Activated naive CD4-positive, alpha-beta T cell (primary cell): ENCODE data around the gene KNOP1.
"Not testable (repeated sequence)": the region's sequence is repeated elsewhere in the genome, so short reads cannot be mapped to it uniquely, and the experiment has no call there.

Experiments
- DNase-seq, 4 experiments: peaks; one replicate each; lab custom pipeline; 2025; lab: John Stamatoyannopoulos, UW

KNOP1 gene

DNA sequence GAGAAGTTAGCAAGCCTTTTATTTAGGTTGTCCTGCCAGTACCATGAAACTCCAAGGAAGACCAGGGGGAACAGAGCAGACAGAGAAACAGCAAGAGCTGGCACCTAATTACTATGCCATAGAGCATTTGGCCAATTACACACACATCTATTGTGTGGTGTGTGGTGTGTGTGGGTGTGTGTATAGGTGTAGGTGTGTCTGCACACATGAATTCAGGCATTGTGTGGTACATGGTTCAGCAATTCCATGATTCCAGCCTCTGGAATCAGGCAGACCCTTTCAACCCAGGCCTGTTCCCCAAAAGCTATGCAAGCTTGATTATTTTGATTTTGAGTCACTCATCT lies 25.8 kb upstream of the KNOP1 start:
- DNase-seq, result no peak

DNA sequence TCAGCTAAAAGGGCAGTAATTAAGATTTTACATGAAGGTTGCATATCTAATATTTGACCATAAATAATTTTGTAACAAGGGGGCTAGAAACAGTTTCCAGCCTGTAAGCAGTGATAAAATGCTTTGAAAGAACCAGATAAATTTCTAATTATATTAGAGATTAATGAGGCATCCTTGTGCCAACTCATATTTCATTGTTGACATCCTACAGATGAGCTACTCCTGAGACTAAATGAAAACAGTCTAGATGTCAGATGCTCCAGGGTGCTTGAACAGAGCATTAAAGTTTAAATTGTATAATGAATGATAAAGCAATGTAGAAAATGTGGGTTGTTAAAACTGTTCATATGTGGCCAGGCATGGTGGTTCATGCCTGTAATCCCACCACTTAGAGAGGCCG lies 23.3 kb upstream of the KNOP1 start:
- no peak for DNase-seq

DNA sequence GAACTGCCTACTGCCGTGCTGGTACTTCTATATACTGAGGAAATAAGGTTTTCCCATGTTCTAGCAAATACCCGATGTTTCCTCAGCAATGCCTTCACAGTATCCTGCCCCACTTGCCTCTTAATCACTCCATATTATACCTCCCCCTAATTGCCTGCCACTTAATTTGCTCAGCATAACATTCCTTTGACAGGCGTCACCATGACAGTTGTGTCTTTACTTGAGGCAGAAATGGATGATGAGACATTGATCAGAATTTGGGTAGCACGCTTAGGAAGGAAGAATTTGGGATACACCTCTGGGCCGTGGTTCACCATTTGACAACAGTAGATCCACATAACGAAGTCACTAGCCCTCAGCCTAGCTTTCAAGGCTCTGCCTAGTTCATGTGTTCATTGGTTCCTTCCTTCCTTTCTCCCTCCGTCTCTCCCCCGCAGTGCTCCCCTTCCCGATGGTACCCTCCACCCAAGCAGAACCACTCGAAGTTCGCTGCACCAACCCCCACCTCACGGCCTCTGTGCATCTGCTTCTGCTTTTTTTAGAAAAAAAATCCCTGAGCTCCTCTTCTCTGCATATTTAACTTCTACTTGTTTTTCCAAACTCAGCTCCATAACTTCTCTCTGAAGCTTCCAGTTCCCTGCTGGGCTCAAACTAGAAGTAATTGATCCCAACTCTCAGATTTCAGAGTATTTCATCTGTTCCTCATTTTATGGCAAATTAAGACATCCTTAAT lies 19.4 kb upstream of the KNOP1 start:
- no peak for DNase-seq

DNA sequence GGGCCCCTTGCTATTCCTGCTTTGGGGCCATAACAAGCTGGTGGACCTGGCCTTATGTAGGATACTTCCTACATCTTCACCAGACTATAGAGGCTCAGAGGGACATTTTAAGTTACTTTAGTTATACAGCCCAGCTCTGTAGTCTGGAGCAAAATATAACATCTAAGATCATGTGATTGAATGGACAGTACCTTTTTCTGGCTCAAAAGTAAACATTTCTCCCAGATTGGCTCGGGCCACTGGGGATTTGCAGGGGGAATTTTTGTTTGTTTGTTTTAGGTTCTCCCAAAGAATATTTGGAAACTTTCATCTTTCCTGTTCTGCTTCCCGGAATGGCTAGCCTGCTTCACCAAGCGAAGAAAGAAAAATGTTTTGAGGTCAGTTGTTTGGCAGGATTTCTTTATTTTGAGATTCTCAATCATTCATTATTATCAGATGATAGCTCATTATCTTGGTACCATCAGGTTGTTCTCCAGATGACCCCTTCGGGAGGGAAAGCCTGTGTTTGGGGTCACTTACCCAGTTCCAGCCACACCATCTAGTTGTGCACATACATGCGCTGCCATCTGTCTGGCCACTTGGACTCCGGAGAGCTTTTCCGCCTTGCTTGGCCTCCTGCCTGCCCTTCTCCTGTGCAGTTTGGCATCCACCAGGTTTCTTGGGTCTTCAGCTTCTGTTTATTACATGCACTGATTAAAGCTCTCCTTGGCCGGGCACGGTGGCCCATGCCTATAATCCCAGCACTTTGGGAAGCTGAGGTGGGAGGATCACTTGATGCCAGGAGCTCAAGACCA lies 17.2 kb upstream of the KNOP1 start:
- DNase-seq, result no peak

DNA sequence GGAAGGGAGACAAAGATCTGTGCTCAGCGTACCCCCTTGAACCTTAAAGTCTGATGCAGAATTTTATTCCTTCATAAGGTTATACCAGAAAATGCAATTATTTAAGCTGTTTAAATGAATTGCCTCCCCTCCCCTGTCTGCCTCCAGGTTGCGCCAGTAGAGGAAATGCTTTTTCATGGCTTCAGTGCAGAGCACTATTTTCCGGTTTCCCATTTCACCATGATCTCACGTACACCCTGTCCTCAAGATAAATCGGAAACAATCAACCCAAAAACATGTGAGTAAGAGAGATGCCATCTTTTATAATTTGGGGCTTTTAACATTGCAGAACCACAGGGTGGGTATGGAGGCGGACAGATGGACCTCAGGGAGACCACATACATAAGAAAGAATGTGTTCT lies 15.5 kb upstream of the KNOP1 start:
- no peak for DNase-seq

DNA sequence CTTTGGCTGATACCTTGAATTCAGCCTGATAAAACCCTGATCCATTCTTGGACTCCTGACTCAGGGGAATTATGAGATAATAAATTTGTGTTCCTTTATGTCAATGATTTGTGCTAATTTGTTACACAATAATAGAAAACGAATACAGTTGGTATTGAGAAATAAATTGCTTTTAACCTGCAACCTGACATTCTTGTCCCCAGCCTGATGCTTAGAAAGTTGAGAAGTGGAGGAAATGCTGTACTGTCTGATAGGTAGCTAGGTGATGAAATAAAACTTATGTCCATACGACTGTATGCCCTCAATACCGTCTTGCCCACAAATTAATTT lies 10.6 kb upstream of the KNOP1 start:
- no peak for DNase-seq

DNA sequence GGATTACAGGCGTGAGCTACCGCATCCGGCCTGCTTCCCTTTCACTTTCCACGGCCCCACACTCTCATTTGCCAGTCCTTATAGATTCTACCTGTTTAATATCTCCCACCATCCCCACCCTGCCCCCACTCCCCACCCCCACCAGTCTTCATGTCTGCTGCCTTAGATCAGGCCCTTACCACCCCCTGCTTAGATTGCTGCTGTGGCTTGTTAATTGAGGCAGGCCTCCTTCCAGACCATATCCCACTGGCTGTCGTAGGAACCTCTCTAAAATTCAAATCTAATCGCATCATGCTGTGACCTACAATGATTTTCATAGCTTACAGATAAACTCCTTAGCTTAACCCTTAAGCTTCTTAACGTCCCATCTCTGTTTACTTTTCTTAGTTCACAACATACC lies 5.0 kb upstream of the KNOP1 start:
- no peak for DNase-seq

DNA sequence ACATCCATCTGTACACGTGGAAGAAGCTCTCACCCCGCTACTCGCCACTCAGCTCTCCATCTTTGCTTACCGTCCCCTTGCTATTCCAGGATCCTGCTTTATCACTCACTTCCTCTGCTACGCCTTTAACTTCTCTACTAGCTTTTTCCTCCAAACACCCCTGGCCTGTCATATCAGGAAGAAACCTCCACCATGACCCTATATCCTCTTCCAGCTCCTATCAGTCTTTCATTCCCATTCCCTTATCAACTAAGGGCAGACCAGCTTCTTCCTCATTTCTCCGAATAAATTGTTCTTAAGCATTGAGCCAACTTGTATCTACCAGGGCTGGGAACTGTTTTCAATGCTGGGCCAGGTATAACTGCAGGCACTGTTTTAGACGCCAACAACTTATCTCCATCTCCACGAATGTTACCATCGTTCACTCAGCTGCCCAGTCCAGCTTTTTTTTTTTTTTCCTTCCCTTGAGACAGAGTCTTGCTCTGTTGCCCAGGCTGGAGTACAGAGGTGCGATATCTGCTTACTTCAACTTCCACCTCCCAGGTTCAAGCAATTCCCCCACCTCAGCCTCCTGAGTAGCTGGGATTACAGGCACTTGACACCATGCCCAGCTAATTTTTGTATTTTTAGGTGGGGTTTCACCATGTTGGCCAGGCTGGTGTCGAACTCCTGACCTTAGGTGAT lies 4.4 kb upstream of the KNOP1 start:
- no peak for DNase-seq

DNA sequence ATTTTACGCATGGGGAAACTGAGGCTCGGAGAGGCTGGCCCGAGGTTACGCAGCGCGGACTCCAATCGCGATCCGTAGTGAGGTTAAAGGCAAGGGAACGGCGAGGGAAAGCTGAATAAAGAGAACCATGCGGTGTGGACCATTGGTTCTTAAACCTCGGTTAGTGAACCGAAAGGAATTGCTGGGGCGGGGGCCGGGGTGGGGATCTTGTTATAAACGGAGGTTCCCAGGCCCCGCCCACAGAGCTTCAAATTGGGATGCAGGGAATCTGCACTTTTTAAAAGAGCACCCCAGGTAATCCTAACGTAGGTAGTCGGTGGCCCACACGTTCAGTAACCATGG lies 568 bp upstream of the KNOP1 start:
- DNase-seq, result no peak

DNA sequence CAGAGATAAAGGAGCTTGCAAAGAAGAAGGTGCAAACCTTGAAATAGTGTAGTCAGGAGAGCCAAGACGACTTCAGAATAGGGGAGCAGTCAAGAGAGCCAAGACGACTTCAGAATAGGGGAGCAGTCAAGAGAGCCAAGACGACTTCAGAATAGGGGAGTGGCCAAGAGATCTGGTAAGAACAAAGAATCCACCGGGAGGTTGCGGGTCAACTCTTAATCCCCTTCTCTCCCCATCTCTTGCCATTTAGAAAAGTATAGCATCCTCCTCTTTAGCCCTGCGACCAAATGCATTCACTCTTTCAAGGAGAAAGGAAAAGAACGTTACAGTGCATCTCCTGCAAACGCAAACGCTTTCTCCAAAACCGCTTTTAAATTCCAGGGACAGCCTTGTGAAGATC lies 713 bp downstream of the KNOP1 start:
- DNase-seq, result no peak

DNA sequence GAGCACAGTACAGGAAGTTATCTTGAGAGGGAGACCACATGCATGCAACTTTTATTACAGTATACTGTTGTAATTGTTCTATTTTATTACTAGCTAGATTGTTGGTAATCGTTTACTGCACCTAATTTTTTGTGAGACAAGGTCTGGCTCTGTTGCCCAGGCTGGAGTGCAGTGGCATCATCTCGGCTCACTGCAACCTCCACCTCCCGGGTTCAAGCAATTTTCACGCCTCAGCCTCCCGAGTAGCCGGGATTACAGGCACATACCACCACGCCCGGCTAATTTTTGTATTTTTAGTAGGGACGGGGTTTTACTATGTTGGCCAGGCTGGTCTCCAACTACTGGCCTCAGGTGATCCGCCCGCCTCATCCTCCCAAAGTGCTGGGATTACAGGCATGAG lies 1.3 kb downstream of the KNOP1 start:
- DNase-seq, result not testable (repeated sequence)

DNA sequence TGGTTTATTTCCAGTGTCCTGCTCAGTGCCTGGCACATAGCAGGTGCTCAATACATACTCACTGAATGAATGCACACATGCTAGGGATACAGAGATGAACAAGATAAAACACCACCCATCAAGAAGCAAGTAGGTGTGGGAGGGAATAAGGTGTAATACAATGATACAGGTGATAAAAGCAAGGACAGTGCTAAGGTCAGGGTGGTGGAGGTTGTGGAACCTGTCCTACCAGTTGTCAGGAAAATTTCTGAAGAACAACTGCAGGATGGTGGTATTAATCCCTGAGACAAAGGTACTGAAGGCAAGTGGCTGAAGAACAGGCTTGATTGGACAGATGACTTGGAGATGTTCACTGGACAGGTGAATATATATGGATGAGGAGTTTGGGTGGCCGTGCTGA lies 1.8 kb downstream of the KNOP1 start:
- DNase-seq, result no peak

DNA sequence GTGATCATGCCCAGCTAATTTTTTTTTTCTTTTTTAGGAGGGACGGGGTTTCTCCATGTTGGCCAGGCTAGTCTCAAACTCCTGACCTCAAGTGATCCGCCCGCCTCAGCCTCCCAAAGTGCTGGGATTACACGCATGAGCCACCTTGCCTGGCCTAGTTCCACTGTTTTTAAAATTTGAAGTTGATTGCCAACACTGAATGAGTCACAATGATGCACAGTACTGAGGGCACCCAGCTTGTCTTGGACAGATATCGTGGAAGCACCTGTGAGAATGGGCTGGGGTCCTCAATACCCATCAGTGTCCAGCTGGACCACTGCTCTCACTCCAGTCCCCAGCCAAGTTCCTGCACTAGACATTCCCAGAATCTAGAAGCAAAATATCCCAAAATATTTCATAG lies 2.5 kb downstream of the KNOP1 start:
- DNase-seq, result no peak

DNA sequence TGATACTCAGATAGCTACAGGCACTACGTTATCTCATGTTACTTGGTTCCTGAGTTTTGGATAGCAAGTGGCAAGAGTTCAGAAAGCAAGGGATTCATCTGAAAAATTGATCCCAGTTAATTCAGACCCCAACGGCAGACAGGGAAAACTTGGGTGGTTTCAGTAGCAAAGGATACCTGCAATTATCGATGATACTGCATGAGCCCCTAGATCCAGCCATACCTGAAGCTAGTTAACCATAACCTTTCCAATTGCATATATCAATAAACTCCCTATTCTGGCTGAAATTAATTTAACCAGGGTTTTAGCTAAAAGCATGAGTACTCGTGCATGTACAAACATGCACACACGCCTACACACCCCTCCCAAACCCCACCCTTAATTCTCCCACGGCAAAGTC lies 4.3 kb downstream of the KNOP1 start:
- no peak for DNase-seq

DNA sequence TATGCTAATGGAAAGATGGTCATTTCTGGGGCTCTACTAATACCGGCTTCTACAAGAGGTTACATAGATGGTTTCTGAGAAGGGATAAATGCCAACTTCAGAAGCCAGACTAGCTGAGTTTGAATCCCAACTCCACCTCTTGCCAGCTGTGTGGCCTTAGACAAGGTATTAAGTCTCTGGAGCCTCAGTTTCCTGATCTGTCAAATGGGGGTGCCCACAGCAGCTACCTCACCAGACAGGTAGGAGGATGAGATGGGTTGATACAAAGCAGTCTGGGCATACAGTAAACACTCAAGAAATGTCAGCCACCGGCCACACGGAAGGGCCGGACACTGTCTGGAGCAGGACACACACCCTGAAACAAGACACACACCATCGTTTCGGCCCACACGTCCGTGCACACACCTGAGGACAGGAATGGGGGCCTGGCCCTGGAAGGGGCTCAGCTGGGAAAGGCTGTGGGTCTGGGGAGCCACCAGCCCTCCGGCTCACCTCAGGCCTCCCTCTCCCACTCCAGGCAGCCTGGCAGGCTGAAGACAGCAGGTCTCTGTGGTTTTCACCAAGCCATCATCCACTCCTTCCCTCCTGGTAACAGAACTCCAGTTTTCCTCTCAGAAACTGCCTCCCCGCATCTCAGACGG lies 5.5 kb downstream of the KNOP1 start:
- no peak for DNase-seq

DNA sequence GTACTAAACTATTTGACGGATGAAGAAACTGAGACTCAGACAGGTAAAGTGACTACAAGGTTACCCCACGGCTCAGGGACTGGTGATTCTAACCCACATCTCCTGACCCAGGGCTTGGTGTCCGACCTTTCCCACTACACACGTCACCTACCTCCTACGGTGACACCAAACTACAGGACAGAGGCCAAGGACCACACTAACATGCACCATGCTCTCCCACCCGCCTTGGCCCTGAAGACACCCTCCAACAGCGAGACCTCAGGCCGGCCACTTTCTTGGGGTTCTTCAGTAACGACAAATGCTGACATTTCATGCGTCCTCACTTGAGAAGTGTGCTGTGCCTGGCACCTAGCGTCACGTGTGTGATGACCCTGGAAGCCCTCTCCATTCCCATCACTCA lies 6.4 kb downstream of the KNOP1 start:
- no peak for DNase-seq

DNA sequence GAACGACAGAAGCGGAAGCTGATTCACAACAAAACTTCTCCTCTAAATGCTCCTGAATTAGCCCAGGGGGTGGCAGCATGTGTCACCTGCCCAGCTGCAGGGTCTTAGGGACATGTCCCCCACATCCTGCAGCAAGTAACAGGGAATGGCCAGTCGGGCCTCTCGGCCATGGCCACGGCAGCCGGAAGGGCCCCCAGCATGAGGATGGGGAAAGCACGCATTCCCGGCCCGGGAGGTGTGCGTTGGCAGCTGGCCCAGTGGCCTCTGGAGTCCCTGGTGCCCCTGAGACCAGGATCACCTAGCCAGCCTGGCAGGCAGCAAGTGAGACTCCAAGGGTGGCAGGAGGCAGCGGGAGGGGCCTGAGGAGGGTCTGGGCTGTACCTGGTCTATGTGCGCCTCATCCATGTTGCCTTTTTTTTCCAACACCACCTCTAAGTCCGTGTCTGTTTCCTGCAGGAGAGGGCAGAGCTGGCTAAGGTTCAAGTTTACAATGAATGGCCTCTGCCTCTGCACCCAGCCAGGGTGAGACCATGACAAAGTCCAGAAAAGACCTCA lies 7.0 kb downstream of the KNOP1 start:
- no peak for DNase-seq

DNA sequence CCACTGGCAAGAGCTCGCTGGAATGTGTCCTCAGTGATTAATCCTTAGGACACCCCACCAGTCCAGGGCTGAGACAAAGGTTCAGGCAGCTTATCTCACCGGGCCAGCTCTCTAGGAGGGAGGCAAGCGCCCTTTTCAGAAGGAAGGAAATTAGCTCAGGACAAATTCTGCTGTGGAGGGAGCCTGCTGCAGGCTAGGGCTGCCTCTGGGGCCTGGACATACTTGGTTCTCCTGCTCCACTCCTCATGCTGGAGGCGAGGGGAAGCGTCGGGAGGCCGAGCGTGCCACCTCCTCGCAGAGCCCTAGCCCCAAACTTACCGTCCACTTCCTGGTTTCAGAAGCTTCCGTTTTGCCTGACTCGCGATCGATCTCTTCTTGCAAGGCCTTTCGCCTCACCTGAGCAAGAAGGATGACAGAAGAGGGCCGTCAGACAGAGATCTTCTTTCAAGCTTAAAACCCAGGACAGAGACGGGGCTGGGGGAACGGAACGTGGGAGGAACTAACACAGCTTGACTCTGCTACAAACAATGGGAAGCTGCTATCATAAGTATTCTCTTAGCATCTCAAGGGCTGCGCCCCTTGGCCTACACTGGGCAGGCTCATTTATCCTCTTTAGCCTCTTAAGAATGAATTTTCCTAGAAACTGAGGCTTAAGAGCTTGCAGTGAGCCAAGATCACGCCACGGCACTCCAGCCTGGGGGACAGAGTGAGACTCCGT lies 7.7 kb downstream of the KNOP1 start:
- no peak for DNase-seq

DNA sequence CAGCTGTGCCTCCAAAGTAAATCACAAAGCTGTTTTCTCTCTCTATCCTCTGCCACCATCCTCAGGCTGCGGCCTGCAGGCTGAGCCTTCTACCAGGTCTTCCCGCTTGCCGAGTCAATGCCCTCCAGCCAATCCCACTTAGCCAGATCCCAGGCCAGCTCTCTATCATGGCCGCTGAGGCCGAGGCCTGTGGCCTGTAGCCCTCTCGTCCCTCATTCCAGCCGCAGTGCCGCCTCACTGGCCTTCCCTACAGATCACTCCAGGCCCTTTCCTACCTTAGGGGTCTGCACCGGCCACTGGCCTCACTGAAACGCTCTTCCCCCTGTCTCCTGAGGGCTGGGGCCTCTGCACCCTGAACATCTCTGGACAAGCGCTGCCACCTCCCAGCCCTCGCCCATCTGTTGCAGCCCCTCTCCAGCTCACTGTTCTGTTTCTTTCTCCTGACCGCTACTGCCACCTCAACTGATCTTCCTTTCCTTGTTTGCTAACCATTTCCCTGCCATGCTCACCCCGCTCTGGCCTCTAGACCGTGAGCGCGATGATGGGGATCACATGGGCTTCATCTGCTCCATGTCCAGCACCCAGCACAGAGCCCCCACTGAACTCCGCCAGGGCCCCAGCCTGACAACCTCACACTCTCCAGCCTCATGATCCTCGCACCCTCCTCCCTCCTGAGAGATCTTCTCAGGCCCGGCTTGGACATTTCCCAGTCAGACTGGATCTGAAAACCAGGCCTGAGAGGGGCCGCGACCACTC lies 8.5 kb downstream of the KNOP1 start:
- DNase-seq, result no peak

DNA sequence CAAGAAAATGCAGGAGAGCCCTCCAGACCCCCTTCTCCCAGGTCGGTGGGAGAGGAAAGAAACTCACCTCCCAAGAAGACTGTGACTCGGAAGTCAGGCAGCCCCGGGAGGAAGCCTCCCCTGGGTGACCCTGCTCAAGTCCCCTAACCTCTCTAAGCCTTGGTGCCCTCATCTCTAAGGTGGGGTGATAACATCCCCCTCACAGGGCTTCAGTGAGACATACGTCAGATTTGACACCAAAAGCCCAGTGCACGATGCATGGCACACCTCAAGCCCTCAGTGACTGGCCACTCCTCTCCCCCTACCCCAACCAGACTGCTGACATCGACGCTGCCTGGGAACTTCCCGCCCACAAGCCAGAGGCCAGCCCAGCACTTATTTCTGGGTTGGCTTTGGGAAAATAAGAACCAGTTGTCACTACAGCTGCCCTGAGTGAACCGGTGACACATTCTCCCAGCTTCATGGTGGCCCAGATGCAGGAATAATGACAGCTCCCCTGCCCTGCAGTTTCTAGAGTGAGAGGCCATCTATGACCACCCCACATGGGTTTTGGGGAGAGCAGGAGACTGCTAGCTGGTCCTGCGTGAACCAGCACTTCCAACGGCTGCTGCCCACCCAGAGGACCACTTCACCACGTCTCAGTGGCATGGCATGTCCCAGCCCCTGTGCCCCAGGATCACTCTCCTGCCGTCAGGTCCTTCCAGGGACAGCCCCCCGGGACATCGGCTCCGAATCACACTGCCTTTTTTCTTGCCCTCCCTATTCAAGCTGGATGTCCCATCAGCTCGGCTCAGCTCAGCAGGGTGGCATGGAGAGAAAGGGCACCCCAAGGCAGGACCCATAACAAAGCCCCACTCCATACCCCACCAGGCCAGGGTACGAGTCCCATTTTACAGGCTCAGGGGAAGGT lies 9.5 kb downstream of the KNOP1 start:
- DNase-seq, result no peak
